GM19455 (cell line): ENCODE results near the gene CBX6.
A peak's percentile ranks its signal among the peaks of the same experiment; 100 is the strongest.
"Not testable (repeated sequence)": the region's sequence is repeated elsewhere in the genome, so short reads cannot be mapped to it uniquely, and the experiment has no call there.

Experiments
- ATAC-seq: cut with Tn5 transposase; IDR thresholded peaks from one replicate; pipeline ENCODE4 v1.9.1; 2021; ENCODE audit not compliant: unreplicated experiment

The CBX6 gene

DNA sequence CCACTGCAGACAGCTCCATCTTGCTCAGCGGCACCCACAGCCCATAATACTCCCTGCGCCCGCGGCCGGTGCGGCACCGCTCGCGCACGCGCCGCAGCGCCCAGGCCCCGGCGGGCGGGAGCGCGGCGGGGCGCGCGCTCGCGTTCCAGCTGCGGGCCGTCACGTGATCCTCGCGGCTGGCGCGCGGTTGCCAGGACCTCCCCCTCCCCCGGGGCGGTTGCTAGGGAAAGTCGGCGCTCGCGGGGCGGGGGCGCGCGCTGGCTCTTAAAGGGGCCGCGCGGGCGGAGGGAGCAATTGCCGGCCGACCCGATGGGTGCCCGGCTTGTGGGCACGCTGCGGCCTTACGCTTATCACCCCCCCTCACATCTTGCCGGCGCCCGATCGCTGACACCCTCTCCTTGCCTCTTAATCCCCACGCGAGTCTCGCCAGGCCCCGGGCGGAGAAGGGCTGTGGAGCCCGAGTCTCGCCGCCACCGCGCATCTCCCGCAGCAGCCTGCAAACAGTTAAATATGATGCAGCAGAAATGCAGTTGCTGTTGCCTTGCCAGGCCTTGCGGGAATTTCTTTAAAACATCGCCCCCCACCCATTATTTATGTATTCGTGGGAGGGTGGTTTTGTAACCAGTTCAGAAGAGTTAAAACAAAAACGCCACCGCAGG lies at the start of gene CBX6:
Gene CBX6, minus strand, starts transcription at position 45 of the 659 bp plus-strand sequence. Its CDS starts 26 bp downstream, at position 19.
- ATAC-seq = peak; percentile 53

DNA sequence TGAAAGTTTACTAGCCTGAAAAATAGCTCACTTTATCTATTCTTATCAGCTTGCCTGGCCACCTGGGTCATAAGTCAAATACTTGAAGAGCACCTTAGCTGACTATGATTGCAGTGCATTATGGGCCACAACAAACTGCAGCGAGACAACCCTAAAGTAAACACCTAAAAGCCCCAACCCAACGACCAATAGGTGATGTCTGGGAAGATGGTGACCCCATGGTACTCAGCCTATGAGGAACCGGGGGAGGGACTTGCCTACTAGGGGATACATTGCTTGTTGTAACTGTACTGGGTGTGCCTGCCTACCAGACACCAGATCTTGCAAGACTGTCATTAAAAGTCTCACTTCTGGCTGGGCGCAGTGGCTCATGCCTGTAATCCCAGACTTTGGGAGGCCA lies 49.8 kb upstream of the CBX6 start:
- ATAC-seq = no peak

DNA sequence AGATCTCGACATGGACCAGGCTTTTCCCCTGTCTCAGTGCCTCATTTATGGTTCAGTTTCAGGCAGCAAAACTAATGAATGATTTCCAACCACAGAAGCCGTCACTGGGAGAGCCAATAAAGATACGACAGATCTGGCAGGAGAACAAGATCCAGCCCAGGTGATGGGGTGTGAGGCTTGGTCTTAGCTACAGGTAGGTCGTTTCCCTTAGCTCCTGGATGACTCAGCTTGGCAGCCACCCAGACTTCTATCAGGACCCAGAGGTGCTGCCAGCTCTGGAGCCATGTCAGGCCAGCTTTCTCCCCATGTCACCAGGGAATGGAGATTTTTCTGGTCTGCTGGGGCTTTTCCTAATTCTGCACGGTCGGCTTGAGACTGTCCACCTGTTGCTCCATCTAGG lies 49.1 kb upstream of the CBX6 start:
- ATAC-seq = no peak

DNA sequence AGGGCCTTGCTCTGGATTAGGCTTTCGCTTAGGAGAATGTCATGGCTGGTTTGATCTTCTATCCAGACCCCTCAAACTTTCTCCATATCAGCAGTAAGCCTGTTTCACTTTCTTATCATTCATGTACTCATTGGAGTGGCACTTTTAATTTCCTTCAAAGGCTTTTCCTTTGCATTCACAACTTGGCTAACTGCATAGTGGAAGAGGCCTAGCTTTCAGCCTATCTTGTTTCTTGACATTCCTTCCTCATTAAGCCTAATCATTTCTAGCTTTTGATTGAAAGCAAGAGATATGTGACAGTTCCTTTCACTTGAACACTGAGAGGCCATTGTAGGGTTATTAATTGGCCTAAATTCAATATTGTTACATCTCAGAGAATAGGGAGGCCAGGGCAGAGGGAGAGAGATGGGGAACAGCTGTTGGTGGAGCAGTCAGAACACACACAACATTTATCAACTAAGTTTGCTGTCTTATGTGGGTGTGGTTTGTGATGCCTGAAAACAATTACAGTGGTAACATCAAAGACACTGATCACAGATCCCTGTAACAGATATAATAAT lies 47.7 kb upstream of the CBX6 start:
- no peak for ATAC-seq

DNA sequence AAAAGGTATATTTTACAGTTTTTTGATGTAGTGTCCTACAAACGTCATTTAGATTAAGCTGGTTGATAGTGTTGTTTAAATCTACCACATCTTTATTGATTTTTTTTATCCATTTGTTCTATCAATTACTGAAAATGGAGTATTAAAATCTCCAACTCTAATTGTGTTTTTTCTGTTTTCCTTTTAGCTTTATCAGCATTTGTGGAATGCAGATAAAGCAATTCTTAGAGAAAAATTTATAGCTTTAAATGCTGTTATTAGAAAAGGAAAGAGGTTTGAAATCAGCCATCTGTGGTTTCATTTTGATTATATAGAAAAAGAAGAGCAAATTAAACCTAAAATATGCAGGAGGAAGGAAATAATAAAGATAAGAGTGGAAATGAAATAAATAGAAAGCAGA lies 39.4 kb upstream of the CBX6 start:
- no peak for ATAC-seq

DNA sequence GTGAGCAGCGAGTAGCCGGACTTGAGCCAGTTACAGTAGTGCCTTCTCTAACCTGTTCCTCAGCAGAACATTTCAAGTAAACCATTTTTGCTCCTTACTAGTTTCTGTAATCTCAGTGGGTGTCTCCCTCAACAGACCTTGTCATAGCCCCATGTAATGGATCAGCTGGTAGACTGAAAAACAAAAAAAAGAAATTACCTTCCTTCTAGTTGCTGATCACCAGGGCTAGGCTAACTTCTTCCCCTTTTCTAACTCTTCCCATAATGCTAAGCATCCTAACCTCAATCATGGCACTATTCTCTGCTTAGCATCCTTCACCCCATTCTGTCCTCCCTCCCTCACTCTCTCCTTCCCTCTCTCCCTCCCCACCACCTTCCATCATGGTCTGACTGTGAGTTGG lies 35.8 kb upstream of the CBX6 start:
- no peak for ATAC-seq

DNA sequence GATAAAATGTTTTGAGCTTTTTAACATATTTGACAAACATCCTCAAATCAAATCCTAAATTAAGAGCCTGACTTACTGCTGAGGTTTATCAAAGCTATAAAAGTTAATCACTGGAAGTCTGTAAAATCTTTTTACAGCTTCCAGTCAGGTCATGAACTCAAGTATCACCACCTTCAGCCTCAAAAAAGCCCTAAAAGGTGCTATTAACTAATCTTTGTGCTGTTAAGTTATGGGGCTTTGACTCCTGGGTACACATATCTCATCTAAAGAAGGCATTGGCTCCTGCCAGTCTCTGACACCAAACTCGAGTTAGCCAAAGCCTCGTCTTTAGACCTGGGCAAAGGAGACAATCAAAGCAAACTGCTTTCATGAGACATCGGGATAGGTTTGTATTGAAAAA lies 34.0 kb upstream of the CBX6 start:
- no peak for ATAC-seq

DNA sequence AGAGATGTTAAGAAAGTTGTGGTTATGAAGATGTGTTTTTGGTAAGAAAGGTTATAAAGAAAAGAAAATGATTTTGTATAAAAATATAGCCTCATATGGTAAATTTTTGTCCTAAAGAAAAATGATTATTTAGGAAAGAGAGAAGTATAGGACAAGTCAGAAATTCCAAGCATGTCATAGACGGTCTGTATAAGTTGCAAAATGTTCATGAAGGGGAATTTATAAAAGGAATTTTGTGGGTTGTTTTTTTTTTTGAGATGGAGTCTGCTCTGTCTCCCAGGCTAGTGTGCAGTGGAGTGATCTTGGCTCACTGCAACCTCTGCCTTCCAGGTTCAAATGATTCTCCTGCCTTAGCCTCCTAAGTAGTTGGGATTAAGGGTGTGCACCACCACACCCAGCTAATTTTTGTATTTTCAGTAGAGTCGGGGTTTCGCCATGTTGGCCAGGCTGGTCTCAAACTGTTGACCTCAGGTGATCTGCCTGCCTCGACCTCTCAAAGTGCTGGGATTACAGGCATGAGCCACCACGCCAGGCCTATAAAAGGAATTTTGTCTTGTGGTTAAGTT lies 32.1 kb upstream of the CBX6 start:
- not testable (repeated sequence) for ATAC-seq

DNA sequence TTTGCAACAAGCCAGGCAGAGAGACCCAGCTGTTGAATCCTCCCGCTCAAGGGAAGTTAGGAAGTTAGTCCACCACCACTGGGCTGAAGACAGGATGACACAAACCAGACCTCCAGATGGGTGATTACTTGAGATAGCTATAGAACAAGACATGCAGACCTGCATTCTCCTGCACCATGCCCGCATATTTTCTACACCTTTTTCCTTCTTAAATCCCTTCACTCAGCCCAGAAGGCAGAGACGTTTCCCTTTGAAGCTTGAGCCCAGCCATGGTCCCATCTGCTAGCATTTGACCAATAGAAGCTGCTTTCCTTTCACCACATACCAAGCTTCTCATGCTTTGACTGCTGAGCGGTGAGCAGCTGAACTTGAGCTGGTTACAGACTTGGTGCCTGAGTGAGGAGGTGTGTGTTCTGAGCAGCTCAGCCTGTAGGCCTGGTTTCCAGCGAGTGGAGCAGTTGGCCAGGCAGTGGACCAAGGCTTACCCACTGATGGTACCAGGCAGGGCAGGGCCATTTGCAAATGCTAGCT lies 29.2 kb upstream of the CBX6 start:
- ATAC-seq = no peak

DNA sequence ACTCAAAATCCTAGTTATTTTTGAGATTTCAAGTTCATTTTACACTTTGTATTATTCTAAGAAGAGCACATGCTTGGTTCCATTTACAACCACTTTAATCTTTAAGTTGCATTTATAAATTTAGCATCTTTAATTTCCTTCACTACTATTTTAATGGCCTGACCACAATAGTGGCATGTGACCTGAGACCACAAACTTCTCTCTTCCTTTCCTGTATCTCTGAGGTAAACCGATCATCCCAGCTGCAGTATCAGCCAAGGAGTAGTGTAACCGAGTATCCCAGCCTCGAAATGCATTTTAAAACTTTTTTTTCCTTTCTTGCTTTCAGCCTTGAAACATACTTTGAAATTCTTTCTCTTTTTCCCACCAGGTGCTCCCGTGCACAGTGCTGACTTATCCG lies 28.7 kb upstream of the CBX6 start:
- ATAC-seq = no peak

DNA sequence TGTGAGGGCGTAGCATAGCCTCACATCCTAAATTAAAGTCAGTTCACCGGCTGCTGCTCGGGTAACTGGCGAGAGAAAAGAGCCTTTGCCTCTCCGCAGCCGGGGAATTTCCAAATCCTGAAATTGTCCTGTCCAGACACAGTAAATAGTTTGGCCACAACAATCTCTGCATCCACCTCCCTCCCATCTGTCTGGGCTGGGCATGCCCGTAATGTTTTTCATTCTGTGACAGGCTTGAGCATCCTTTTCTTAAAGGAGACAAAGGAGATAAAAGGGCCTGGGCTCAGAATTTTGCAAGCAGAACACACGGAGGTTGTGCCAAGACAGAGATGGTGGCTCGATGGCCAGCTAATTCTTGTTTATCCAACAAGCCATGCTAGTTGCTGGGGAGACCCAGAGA lies 19.2 kb upstream of the CBX6 start:
- no peak for ATAC-seq

DNA sequence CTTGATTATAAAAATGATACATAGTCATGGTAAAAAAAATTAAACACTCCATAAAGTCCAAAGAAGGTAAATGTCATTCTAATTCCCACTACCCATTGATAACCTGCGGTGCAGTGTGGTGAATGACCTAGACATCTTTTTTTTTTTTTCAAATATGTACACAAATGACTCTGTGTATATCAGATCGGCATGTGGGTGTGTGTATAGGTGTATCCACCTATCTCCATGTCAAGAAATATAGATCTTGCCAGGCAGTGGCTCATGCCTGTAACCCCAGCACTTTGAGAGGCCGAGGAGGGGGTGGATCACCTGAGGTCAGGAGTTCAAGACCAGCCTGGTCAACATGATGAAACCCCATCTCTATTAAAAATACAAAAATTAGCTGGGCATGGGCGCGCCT lies 18.4 kb upstream of the CBX6 start:
- no peak for ATAC-seq

DNA sequence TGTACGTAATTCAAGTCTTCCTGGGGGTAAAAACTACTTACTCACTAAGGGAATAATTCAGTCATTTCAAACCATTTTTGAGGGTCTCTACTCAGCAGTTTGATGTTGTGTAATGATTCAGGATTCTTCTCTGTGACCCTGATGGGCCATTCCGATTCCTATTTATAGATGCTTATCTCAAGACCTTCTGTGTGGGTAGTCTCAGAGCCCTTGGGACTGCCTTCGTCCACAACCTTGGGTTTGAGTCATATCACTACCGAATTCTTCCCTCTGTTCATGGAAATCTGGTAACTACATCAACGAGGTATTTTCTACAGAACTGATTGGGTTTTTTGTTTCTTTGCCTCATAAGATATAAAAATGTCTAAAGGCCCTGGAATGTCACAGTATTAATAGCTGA lies 14.3 kb upstream of the CBX6 start:
- ATAC-seq = no peak

DNA sequence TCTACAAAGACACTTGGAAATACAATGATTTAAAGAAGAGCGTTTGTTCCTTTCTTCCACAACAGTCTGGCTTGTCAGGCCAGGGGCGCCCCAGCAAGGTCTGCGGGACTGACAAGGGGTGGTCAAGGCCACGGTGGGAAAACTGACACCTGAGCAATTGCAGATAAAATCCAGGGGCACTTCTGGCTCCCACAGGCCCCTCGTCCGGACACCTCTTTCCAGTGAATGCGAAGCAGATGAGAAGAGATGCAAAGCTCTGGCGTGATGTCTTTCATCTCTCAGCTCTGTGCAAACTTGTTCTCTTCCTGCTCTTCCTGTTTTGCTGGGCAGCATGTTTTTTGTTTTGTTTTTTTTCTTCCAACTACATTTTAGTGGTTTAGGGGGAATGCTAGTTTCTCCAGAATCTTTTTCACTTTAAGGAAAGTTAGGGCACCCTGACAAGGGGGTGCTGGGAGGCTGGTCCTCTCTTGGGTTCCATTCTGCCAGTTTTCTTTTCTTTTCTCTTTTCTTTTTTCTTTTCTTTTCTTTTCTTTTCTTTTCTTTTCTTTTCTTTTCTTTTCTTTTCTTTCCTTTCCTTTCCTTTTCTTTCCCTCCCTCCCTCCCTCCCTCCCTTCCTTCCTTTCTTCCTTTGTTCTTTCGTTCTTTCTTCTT lies 11.1 kb upstream of the CBX6 start:
- ATAC-seq = no peak

DNA sequence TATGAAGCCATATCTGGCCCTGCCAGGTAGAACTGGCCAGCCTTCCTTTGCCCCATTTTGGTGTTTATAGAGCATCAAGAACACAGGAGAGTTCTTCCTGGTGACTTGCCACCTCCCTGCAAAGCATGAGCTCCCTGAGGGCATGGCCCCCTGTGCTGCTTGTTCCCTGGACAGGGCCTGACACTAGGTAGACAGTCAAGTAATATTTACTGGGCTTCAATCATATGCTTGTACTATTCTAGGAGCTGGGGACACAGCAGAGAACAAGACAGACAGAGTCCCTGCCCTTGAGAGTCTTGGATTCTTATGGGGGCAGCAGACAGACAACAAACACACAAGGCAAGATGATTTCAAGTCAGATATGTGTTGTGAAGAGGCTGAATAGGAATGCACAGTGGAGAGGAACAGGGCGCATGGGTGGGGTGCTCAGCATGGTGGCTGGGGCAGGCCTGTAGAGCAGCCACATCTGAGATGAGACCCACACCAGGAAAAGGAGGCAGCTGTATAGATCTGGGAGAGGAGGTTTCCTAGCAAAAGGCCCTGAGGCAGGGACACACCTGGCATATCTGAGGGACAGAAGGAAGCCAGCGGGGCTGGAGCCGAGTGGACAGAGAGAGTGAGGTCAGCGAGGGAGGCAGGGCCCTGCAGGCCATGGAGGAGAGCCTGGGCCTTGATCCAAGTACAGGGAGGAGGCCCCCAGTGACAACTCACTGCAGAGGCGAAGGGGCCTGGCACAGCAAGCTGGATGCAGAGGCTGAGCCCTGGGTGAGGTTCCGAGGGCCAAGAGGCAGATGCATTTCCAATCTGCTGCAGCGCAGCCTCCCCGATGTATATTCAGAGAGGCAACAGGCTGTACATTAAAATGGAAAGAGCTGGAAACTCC lies 10.2 kb upstream of the CBX6 start:
- ATAC-seq = no peak

DNA sequence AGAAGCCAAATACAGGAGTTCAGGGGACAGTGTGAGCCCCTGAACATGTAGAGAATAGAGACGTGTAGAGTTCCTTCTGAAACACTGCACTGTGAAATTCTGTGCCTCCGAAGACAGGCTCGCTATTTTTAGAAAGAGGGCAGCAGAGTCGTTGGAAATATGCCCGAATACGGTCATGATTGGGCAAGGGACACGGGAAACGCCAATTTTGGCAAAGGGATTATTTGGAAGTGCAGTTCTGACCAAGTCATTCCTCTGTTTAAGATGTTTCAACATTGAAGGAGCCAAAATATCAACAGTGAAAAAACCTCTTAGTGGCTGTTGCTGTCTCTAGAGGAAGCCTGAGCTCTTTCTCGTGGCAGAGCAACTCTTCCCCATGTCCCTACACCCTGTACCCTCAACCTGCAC lies 9.5 kb upstream of the CBX6 start:
- ATAC-seq = no peak

DNA sequence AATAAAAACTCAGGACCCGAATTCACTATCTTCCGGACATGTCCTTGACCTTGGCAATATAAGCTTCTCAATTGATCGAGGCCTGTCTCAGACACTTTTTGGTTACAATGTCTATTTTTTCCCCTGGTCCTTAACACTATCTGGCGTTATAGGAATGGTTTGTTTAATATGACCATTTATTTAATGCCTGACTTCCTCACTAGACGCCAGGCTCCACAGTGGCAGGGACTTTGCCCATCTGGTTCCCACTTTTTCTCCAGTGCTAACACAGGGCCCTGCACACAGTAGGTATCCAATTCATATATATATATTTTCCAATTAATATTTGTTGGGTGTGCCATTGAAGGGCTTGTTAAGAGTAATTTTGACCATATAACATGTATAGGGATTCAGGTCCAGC lies 7.9 kb upstream of the CBX6 start:
- no peak for ATAC-seq

DNA sequence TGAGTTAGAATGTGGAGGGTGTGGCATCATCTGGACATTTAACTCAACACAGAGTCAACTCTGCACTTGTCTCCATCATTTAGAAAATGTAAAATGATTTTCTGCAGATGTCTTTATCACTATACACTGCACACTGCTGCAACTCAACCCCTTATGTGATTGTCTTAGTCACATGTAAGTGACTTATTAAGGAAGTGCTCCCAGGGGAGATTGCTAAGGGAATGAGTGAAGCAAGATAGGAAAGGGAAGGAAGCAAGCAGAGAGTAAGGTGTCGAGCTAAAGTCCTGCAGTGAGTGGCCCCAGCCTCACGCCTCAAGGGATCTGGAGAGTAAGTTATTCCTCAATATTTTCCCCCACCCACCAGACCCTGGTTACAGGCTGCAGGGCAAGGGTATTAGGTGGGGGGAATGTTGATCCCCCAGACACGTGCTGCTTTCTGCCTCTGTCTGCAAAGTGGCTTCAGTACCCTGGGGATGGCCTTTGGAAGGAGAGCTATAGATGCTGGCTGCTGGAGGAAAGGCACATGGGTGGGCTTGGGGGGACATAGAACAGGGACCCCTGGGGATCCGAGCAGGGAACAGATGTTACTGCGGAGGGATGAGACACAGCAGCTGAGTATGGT lies 7.2 kb upstream of the CBX6 start:
- no peak for ATAC-seq

DNA sequence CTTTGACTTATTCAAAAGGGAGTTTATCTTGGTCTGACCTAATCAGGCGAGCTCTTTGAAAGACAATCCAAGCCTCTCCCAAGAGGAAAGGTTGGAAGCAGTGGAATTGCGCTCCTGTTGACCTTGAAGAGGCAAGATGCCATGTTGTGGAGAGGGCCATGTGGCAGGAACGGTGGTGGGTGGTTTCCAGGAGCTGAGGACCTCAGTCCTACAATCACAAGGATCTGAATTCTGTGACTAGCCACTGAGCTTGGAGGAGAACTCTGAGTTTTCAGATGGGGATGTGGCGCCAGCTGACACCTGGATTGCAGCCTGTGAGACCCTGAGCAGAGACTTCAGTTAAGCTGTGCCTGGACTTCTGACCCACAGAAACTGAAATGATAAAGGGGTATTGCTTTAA lies 6.0 kb upstream of the CBX6 start:
- ATAC-seq = no peak

DNA sequence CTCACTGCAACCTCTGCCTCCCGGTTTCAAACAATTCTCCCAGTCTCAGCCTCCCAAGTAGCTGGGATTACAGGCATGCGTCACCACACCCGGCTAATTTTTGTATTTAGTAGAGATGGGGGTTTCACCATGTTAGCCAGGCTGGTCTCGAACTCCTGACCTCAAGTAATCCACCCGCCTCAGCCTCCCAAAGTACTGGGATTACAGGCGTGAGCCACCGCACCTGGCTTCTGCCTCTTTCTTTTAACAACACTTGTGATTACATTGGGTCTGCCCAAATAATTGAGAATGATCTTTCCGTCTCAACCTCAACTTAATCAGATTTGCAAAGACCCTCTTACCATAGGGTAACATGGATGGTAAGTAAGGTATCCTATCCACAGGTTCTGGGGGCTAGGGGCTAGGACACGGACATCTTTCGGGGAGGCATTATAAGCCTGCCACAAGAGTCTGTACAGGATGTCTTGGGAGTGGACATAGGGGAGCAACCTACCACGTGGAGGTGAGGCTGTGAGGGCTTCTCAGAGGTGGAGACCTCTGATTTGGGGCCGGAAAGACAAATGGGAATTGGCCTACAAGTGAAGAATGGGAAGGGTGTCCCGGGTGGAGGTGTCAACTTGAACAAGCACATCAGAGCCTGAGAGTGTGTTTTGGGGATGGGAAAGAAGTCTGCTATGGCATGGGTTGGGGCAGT lies 2.7 kb upstream of the CBX6 start:
- ATAC-seq = no peak
